ENCODE data around the gene PTPN9. TPM values are rescaled to one million over a fixed set of nuclear protein-coding genes. Genes with fewer than 3 reads are reported as not detected.
"Not testable (repeated sequence)": the region's sequence is repeated elsewhere in the genome, so short reads cannot be mapped to it uniquely, and the experiment has no call there.

PTPN9 gene
- polyA plus RNA-seq, 3 donors, result 39.1 to 45.9 (median 42.1) TPM

GRCh38 chr15:75542386-75542797 is 36.7 kb downstream of the PTPN9 start:
- DNase-seq, result peak; percentile 29

- no peak for DNase-seq
Observed at GRCh38 chr15:75538376-75538775, 40.7 kb downstream of the PTPN9 start.

- DNase-seq, result no peak
Observed at GRCh38 chr15:75533945-75534344, 45.2 kb downstream of the PTPN9 start.

- DNase-seq, result peak; percentile 48
Observed at GRCh38 chr15:75532413-75533250, 46.5 kb downstream of the PTPN9 start.

- no peak for DNase-seq
Observed at GRCh38 chr15:75531041-75531450, 48.1 kb downstream of the PTPN9 start.

- DNase-seq, result no peak
Observed at GRCh38 chr15:75530169-75530568, 48.9 kb downstream of the PTPN9 start.

- DNase-seq, result not testable (repeated sequence)
Observed at GRCh38 chr15:75525756-75526155, 53.4 kb downstream of the PTPN9 start.

GRCh38 chr15:75523011-75523410 is 56.1 kb downstream of the PTPN9 start:
- no peak for DNase-seq

- no peak for DNase-seq
Observed at GRCh38 chr15:75517233-75517632, 61.9 kb downstream of the PTPN9 start.

GRCh38 chr15:75508840-75509532 is 70.1 kb downstream of the PTPN9 start:
- peak; percentile 19 for DNase-seq

- DNase-seq, result no peak
Observed at GRCh38 chr15:75502360-75502759, 76.8 kb downstream of the PTPN9 start.

- no peak for DNase-seq
Observed at GRCh38 chr15:75493732-75494131, 85.4 kb downstream of the PTPN9 start.

GRCh38 chr15:75483961-75484360 is 95.2 kb downstream of the PTPN9 start:
- no peak for DNase-seq

- not testable (repeated sequence) for DNase-seq
Observed at GRCh38 chr15:75483556-75483955, 95.6 kb downstream of the PTPN9 start.

- no peak for DNase-seq
Observed at GRCh38 chr15:75483106-75483505, 96.0 kb downstream of the PTPN9 start.

GRCh38 chr15:75480463-75480862 is 98.7 kb downstream of the PTPN9 start:
- DNase-seq, result not testable (repeated sequence)

- no peak for DNase-seq
Observed at GRCh38 chr15:75479670-75480069, 99.4 kb downstream of the PTPN9 start.

- DNase-seq, result not testable (repeated sequence)
Observed at GRCh38 chr15:75477094-75477493, 102.0 kb downstream of the PTPN9 start.

- no peak for DNase-seq
Observed at GRCh38 chr15:75468913-75469598, 110.1 kb downstream of the PTPN9 start.

- DNase-seq, result no peak
Observed at GRCh38 chr15:75460646-75461045, 118.5 kb downstream of the PTPN9 start.

- no peak for DNase-seq
Observed at GRCh38 chr15:75459581-75459980, 119.5 kb downstream of the PTPN9 start.

- DNase-seq, result no peak
Observed at GRCh38 chr15:75456710-75457109, 122.4 kb downstream of the PTPN9 start.

All from renal pelvis (tissue), 4 donors.